HepG2 (cell line): ENCODE results near the gene CRMP1.

ENCODE experiments used
- ATF3 ChIP-seq: sonication (generic); formaldehyde crosslinking; IDR thresholded peaks from 2 replicates; pipeline ENCODE4 v1.4.0; 2020; ENCODE audit warnings: missing genetic modification reagents
- CTCF ChIP-seq: sonication (generic); formaldehyde crosslinking; IDR thresholded peaks from 2 replicates; pipeline ENCODE4 v1.5.0; 2020; ENCODE audit warnings: mild to moderate bottlenecking, missing genetic modification reagents, moderate library complexity
- FOXK2 ChIP-seq: fragments of 450-650 bp; IDR thresholded peaks from 2 replicates; pipeline ENCODE4 v1.6.1; 2016
- MLXIP ChIP-seq: sonication (generic); formaldehyde crosslinking; IDR thresholded peaks from 2 replicates; pipeline ENCODE4 v1.9.0; 2021; ENCODE audit warnings: missing genetic modification reagents, borderline replicate concordance
- ZNF121 ChIP-seq: sonication (generic); formaldehyde crosslinking; IDR thresholded peaks from 2 replicates; pipeline ENCODE4 v1.5.0; 2020; ENCODE audit warnings: mild to moderate bottlenecking, missing genetic modification reagents
- ZNF660 ChIP-seq: sonication (generic); formaldehyde crosslinking; IDR thresholded peaks from 2 replicates; pipeline ENCODE4 v1.5.1; 2020; ENCODE audit warnings: mild to moderate bottlenecking, low read depth, missing genetic modification reagents, borderline replicate concordance

GRCh38 chr4:5883916-5884315 is 9.0 kb downstream of the CRMP1 start:
- no peak for TF ChIP-seq ATF3 (CRISPR knock-in tag)
- no peak for TF ChIP-seq ZNF121 (CRISPR knock-in tag)
- no peak for TF ChIP-seq ZNF660 (CRISPR knock-in tag)
- TF ChIP-seq CTCF: no peak
- TF ChIP-seq MLXIP (CRISPR knock-in tag): no peak
- TF ChIP-seq FOXK2: no peak
